Astrocyte of the cerebellum (primary cell): ENCODE data around the gene TWIST2.

Experiments
- DNase-seq: peaks from one replicate; pipeline ENCODE4 v3.0.0-alpha.2; 2011; ENCODE audit warnings: low read depth
- H3K4me3 ChIP-seq: 2 replicates; pipeline ENCODE4 v1.5.1; 2011; ENCODE audit warnings: mild to moderate bottlenecking, low read depth, low read length, moderate library complexity
- CTCF ChIP-seq: IDR thresholded peaks from 2 replicates; pipeline ENCODE4 v1.5.1; 2012; ENCODE audit warnings: low read length, low read depth, moderate library complexity, mild to moderate bottlenecking; ENCODE audit errors: missing control alignments
- in situ Hi-C: cut with HindIII; loops from 2 replicates; pipeline ENCODE4 v1.10.0; 2017; ENCODE audit warnings: low sequenced_read_pairs

TWIST2 gene

GRCh38 chr2:238908960-238909951 lies 61.4 kb downstream of the TWIST2 start:
- no peak for TF ChIP-seq CTCF
- in situ Hi-C loops: no loop called here
- no peak overlapping the region for H3K4me3 ChIP-seq
- no peak for DNase-seq

- DNase-seq: no peak
- in situ Hi-C loops: no loop called here
- TF ChIP-seq CTCF: no peak
- no peak overlapping the region for H3K4me3 ChIP-seq
Measured at GRCh38 chr2:238910751-238911351, 63.0 kb downstream of the TWIST2 start.

- in situ Hi-C loops: no loop called here
- DNase-seq: no peak
- H3K4me3 ChIP-seq: no peak overlapping the region
- TF ChIP-seq CTCF: no peak
Measured at GRCh38 chr2:238911376-238912227, 63.7 kb downstream of the TWIST2 start.

- no peak for TF ChIP-seq CTCF
- DNase-seq: no peak
- in situ Hi-C loops: no loop called here
Measured at GRCh38 chr2:238912228-238912915, 64.5 kb downstream of the TWIST2 start.

GRCh38 chr2:238912916-238913875 lies 65.3 kb downstream of the TWIST2 start:
- no peak overlapping the region for H3K4me3 ChIP-seq
- DNase-seq: no peak
- in situ Hi-C loops: no loop called here
- no peak for TF ChIP-seq CTCF

More at GRCh38 chr2:238912228-238912915, 64.5 kb downstream of the TWIST2 start:
- H3K4me3 ChIP-seq: no peak overlapping the region
